ENCODE measurements around the gene LTK. TPM values are rescaled to one million over a fixed set of nuclear protein-coding genes. Genes with fewer than 3 reads are reported as not detected.

Gene LTK
- total and polyA plus RNA-seq, 4 donors: 0.19 to 1.9 (median 0.75) TPM

- ATAC-seq (ENCODE audit: low FRiP score) (no peak), DNase-seq (no peak)
- WGBS, 2 donors: 80 to 82% methylated on average over 8 of the region's 8 CpGs
- peaks cover 5% of the 10 kb centered on the region in 2 donors for H3K36me3 ChIP-seq (ENCODE audit: control insufficient read depth in 1 of 2, insufficient read depth in 2 of 2, low read length in 1 of 2)
- no peaks in the 10 kb centered on the region for H3K9me3 ChIP-seq (ENCODE audit: control insufficient read depth, low read length)
- no peaks in the 10 kb centered on the region for H3K4me1 ChIP-seq (ENCODE audit: control insufficient read depth in 1 of 2, insufficient read depth in 2 of 2, low read length in 2 of 2)
- no peaks in the 10 kb centered on the region for H3K27me3 ChIP-seq (ENCODE audit: control insufficient read depth in 1 of 2, insufficient read depth in 2 of 2, low read length in 1 of 2)
- no peak overlapping the region for H3K27ac ChIP-seq (ENCODE audit: low read depth in 1 of 2, low read length in 2 of 2)
- no peak overlapping the region for H3K4me3 ChIP-seq (ENCODE audit: low read length in 2 of 2)
- intact Hi-C loops (cut with DNase I): no loop called here
Observed at GRCh38 chr15:41465822-41466421, 47.7 kb downstream of the LTK start.

GRCh38 chr15:41464889-41465580, 48.6 kb downstream of the LTK start:
- ATAC-seq (ENCODE audit: low FRiP score): no peak
- Histone ChIP-seq H3K27ac (ENCODE audit: low read depth in 1 of 2, low read length in 2 of 2) (no peak overlapping the region), H3K4me1 (ENCODE audit: control insufficient read depth in 1 of 2, insufficient read depth in 2 of 2, low read length in 2 of 2) (no peaks in the 10 kb centered on the region), H3K4me3 (ENCODE audit: low read length in 2 of 2) (no peak overlapping the region), H3K27me3 (ENCODE audit: control insufficient read depth in 1 of 2, insufficient read depth in 2 of 2, low read length in 1 of 2) (no peaks in the 10 kb centered on the region), H3K36me3 (ENCODE audit: control insufficient read depth in 1 of 2, insufficient read depth in 2 of 2, low read length in 1 of 2) (peaks cover 5% of the 10 kb centered on the region in 2 donors), H3K9me3 (ENCODE audit: control insufficient read depth, low read length) (no peaks in the 10 kb centered on the region)
- 88 to 92% methylated on average over 9 of the region's 9 CpGs for WGBS, 2 donors
- DNase-seq: no peak
- intact Hi-C loops (cut with DNase I): no loop called here

- Histone ChIP-seq H3K9me3 (ENCODE audit: control insufficient read depth, low read length) (no peaks in the 10 kb centered on the region), H3K27ac (ENCODE audit: low read depth in 1 of 2, low read length in 2 of 2) (no peak overlapping the region), H3K36me3 (ENCODE audit: control insufficient read depth in 1 of 2, insufficient read depth in 2 of 2, low read length in 1 of 2) (peaks cover 9% of the 10 kb centered on the region in 2 donors), H3K4me1 (ENCODE audit: control insufficient read depth in 1 of 2, insufficient read depth in 2 of 2, low read length in 2 of 2) (no peaks in the 10 kb centered on the region), H3K4me3 (ENCODE audit: low read length in 2 of 2) (no peak overlapping the region), H3K27me3 (ENCODE audit: control insufficient read depth in 1 of 2, insufficient read depth in 2 of 2, low read length in 1 of 2) (no peaks in the 10 kb centered on the region)
- DNase-seq: no peak
- WGBS, 2 donors: 78 to 80% methylated on average over 4 of the region's 4 CpGs
- no peak for ATAC-seq (ENCODE audit: low FRiP score)
- intact Hi-C loops (cut with DNase I): no loop called here
Observed at GRCh38 chr15:41462084-41462795, 51.4 kb downstream of the LTK start.

Other genes starting within 250 kb of the LTK start
- under 1 TPM in 1 of 2 donors, not detected in 1; 0.51 TPM for gene OIP5, start 181.2 kb downstream of the LTK start, total RNA-seq
- gene OIP5, start 181.2 kb downstream of the LTK start, polyA plus RNA-seq: 1 to 10 TPM in 1 of 2 donors, under 1 TPM in 1; 0.51 to 2.0 TPM
- 1 to 10 TPM; 2.9 to 6.7 TPM for gene NUSAP1, start 180.9 kb downstream of the LTK start, total RNA-seq
- 1 to 10 TPM in 1 of 2 donors, under 1 TPM in 1; 0.90 to 9.0 TPM for gene NUSAP1, start 180.9 kb downstream of the LTK start, polyA plus RNA-seq
- gene NDUFAF1, start 111.3 kb downstream of the LTK start, total RNA-seq: 10 to 100 TPM; 10.4 to 14.2 TPM
- 10 to 100 TPM; 14.3 to 16.8 TPM for gene NDUFAF1, start 111.3 kb downstream of the LTK start, polyA plus RNA-seq
- 10 to 100 TPM; 29.1 to 36.8 TPM for gene RTF1, start 96.7 kb downstream of the LTK start, total RNA-seq
- gene RTF1, start 96.7 kb downstream of the LTK start, polyA plus RNA-seq: 10 to 100 TPM; 15.4 to 27.5 TPM
- under 1 TPM; 0.29 to 0.33 TPM for gene ITPKA, start 20.0 kb downstream of the LTK start, total RNA-seq
- gene ITPKA, start 20.0 kb downstream of the LTK start, polyA plus RNA-seq: 1 to 10 TPM in 1 of 2 donors, under 1 TPM in 1; 0.43 to 8.1 TPM
- gene RPAP1, start 30.4 kb upstream of the LTK start, total RNA-seq: 10 to 100 TPM; 19.9 to 27.5 TPM
- 1 to 10 TPM; 7.5 to 8.6 TPM for gene RPAP1, start 30.4 kb upstream of the LTK start, polyA plus RNA-seq
- gene TYRO3, start 45.4 kb upstream of the LTK start, total RNA-seq: 1 to 10 TPM; 6.0 to 9.8 TPM
- 1 to 10 TPM; 3.4 to 4.5 TPM for gene TYRO3, start 45.4 kb upstream of the LTK start, polyA plus RNA-seq
- gene MGA, start 146.6 kb upstream of the LTK start, total RNA-seq: 10 to 100 TPM; 44.1 to 46.6 TPM
- 1 to 10 TPM; 1.9 to 6.0 TPM for gene MGA, start 146.6 kb upstream of the LTK start, polyA plus RNA-seq

Measured in aorta (tissue), 5 donors.